DMS53 treated with DMSO at 0.1 percent for 48 hours (cell line): ENCODE measurements around the gene PRSS8.
"Not testable (repeated sequence)": the region's sequence is repeated elsewhere in the genome, so short reads cannot be mapped to it uniquely, and the experiment has no call there.

Experiments
- DNase-seq: peaks from one replicate; lab custom pipeline; 2025; ENCODE audit not compliant: unreplicated experiment; lab: John Stamatoyannopoulos, UW

The PRSS8 gene

DNA sequence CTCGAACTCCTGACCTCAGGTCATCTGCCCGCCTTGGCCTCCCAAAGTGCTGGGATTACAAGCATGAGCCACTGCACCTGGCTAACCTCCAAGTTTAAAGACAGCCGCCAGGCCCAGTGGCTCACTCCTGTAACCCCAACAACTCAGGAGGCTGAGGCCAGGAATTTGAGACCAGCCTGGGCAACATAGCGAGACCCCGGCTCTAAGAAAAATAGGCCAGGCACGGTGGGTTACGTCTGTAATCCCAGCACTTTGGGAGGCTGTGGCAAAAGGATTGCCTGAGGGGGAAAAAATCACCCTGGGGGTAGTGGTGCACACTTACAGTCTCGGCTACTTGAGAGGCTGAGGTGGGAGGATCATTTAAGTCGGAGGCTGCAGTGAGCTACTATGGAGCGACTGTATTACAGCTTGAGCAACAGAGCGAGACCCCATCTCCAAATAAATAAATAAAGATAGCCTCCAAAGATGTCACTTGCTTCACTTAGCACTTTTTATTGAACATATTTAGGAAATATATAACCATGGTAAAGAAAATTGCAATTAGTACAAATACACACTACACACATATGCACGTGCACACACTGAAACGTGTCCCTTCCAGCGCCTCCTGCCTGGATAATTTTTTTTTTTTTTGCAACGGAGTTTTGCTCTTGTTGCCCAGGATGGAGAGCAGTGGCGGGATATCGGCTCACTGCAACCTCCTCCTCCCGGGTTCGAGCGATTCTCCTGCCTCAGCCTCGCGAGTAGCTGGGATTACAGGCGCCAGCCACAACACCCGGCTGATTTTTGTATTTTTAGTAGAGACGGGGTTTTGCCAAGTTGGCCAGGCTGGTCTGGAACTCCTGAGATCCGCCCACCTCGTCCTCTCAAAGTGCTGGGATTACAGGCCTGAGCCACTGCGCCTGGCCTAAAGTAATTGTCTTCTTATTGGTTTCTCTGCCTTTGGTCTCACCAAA is 28.7 kb downstream of the PRSS8 start:
- no peak for DNase-seq

DNA sequence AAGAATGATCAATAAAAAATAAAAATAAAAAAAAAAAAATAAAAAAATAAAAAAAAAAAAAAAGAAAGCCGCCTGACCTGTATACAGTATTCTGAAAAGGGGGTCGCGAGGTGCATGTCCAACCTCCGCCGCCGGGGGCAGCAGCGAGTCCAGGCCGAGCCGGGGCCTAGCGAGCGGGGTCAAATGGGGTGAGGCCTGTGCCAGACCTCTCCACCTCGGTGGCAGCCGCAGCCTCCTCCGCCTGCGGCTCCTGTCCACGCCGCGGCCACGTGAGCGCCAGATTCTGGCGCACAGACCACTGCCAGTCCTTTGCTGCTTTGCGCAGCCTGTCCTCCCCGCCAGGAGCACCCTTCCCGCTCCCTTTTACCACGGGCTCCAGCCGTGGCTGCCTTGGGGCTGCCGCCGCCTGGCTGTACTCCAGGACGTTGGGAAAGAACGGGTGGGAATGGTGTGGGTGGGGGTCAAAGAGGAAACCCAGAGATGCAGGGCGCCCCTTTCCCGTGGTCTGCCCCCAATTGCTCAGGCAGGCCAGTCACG is 29.8 kb downstream of the PRSS8 start:
- DNase-seq: peak; percentile 52

GRCh38 chr16:31100876-31101641 is 34.5 kb downstream of the PRSS8 start:
- not testable (repeated sequence) for DNase-seq

- peak; percentile 11 for DNase-seq
Observed at GRCh38 chr16:31099860-31100638, 35.5 kb downstream of the PRSS8 start.

DNA sequence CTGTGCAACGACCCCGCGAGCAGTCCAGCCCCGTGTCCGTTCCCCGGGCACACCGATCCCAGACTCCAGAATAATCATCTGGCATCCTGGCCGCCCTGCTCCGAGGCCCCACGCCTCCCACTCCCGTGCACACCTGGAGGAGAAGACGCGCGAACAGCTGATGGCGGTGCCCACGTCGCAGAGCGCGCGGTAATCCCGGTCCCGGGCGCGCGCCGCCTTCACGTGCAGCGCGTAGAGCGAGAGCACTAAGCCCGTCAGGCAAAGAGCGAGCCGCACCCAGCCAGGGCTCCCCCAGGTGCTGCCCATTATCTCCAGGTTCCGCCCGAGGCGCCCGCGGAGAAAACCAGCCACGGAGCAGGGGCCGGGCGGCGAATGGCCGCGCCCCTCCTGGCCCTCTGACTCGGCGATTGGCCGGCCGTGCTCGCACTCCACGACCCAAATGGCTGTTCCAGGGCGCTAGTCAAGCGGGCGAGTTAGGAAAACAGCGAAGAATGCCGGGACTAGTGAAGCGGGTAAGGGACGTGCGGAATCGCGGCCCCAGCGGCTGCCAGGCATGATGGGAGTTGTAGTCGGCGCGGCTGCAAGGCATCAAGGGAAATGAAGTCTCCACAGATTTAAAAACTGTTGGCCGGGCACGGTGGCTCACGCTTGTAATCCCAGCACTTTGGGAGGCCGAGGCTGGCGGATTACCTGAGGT is 41.0 kb downstream of the PRSS8 start, which contains the start of gene VKORC1:
VKORC1 (minus strand) TSS at position 374 of the 697 bp plus-strand sequence; CDS start at position 306, 68 bp downstream.
- DNase-seq: peak; percentile 90

DNA sequence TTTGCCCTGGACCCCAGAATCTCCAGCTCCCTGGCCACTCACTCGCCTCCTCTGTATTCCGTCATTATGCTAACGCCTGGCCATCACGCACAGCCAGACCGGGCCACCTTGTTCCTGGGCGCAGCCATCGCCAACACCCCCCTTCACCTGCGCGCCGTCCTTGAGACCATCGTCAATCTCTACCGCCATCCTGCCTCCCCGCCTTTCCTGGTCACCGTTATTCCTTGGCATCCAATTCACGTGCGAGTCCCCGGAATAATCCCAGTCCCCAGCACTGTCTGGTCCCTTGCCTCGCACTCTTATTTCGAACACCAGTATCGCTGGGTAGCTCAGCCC is 41.5 kb downstream of the PRSS8 start:
- DNase-seq: no peak

DNA sequence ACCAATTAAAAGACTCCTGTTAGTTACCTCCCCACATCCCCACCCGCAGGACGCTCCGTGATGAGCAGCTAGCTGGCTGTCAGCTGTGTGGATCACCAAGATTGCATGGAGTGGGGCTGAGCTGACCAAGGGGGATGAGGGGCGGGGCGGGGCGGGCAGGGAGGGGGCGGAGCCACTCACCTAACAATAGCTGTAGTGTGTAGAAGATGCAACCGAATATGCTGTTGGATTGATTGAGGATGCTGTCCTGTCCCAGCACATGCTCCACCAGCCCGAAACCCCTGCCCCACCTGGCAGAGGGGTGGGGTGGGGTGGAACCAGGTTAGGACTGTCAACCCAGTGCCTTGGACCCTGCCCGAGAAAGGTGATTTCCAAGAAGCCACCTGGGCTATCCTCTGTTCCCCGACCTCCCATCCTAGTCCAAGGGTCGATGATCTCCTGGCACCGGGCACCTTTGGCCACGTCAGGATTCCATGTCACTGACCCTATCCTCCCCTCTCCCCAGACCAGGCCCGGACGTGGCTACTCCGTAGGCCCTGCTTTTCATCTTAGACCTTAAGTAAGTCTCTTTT is 42.3 kb downstream of the PRSS8 start:
- DNase-seq: no peak

DNA sequence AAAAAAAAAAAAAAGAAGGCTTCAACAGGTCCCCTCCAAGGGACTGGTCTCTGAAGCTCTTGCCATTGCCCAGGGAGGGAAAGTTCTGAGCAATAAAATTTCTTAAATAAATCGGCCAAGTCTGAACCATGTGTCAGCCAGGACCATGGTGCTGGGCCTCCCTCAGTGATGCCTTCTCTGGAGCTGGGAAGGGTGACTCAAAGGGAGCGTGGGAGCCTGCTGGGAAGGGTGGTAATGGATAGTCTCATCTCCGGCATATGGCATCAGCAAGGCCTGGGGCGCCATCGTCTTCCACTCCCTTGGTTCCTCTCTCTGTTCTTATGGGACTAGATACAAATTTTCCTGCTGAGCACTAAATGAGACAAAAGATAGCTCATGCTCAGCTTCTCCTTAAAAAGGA is 43.2 kb downstream of the PRSS8 start:
- DNase-seq: no peak

GRCh38 chr16:31090540-31090939 is 45.0 kb downstream of the PRSS8 start:
- no peak for DNase-seq

GRCh38 chr16:31089199-31089598 is 46.3 kb downstream of the PRSS8 start:
- no peak for DNase-seq

DNA sequence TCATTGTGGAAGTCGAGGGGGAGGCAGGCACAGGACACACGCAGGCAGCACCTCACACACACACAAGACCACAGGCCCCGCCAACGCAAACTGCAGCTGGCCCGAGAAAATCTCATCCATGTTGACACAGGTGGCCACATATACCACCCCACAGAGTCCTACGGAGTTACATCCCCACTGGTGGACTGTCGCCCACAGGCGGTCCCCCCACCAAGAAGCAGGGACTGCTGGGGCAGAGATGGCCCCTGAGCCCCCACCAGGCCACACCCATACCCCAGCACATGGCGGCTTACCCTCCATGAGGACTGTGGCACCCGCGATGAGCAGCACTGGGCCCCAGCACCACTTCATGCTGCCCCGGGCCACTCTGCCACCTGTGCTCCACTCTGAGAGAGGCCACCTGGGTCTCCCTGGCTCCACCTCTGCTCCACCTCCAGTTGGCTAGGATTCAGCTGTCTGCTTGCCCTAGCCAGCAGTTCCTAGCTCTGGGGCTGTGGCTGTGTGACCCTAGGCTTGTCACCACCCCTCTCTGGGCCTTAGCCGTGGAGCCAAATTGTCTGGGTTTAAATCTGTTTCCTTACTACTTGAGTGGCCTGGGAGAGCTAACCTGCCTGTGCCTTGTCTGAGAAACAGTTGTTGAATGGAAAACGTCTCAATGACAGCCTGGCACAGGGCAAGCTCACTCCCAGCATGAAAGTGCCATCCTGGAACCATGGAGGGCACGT is 46.9 kb downstream of the PRSS8 start, which contains the start of gene PRSS53:
PRSS53 (minus strand) TSS at position 485 of the 725 bp plus-strand sequence; CDS start at position 351, 134 bp downstream.
- peak; percentile 48 for DNase-seq

DNA sequence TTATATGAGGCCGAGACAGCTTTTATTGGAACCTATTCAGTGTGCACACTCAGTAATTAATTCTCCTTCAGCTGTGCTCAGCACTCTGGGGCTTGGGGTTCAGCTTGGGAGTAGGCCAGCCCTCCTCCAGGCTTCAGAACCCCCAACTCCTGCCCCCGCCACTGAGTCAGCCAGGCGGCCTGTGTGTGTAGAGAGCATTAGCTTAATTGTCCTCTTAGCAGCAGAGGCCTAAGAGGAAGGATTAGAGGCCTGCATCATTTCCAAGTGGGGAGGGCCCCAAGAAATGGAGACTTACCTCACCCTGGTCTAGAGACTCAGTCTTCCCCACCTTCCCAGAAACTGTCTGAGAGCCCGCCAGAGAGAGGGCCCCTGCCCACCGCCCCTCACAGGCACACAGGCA is 47.6 kb downstream of the PRSS8 start:
- DNase-seq: no peak

GRCh38 chr16:31087481-31087880 is 48.0 kb downstream of the PRSS8 start:
- DNase-seq: no peak

DNA sequence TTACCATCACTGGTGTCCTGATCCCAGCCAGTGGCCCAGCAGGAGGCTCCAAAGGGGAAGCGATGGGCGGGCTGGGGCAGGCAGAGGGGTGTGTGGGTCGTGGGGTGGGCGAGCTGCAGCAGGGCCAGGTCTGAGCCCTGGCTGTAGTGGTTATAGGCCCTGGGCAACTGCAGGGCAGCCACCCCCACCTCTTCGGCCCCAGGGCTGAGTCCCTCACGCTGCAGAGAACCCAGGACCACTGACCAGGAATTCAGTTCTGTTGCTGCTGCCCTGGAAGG is 49.0 kb downstream of the PRSS8 start:
- DNase-seq: no peak

DNA sequence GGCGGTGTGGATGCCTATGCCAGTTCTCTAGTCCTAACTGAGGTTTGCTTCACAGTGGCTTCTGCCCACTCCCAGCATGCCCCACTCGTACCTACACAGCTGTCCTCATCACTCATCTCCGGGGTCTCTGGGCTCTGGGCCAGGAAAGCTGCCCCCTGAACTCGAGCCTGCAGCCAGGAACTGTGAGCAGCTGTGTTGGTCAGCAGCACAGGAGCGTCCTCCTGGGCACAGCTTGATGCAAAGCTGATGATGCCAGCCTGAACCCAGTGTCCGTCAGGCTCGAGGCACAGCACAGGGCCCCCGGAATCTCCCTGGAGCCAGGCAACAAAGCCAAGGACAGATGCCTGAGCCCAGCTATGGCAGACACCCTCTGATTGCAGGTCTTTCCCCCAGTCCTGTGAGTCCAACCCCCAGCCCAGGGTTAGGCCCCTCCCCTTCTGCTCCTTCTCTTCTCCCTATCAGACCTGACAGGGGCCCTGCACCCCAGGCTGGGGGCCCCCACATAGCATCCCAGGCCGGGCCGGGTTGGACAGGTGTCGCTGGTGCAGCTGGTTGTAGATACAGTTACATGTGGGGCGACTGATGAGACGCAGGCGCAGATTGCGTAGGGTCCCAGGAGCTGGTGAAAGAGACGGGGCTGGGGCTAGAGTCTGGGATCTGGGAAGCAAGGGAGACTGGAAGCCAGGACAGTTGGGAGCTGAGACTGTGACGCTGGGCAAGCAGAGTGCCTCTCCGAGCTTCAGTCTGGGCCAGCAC is 49.5 kb downstream of the PRSS8 start:
- DNase-seq: no peak

DNA sequence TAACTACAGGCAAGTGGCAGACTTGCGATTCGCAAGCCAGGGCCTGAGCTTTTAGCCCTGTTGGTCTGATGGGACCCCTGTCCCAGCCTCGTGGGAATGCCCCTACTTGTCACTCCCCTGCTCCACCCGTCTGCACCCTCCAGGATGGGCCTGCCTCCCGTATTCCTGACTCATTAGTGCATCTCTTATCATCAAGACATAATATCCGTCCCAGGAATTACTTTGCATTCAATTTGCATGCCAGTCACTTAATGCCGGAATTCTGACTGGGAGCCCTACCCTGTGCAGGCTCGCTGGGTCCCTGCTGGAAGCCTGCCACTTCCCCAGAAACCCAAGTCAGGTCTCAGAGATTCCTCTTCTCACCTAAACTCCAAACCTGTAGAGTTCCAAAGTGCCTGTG is 50.1 kb downstream of the PRSS8 start:
- DNase-seq: no peak

DNA sequence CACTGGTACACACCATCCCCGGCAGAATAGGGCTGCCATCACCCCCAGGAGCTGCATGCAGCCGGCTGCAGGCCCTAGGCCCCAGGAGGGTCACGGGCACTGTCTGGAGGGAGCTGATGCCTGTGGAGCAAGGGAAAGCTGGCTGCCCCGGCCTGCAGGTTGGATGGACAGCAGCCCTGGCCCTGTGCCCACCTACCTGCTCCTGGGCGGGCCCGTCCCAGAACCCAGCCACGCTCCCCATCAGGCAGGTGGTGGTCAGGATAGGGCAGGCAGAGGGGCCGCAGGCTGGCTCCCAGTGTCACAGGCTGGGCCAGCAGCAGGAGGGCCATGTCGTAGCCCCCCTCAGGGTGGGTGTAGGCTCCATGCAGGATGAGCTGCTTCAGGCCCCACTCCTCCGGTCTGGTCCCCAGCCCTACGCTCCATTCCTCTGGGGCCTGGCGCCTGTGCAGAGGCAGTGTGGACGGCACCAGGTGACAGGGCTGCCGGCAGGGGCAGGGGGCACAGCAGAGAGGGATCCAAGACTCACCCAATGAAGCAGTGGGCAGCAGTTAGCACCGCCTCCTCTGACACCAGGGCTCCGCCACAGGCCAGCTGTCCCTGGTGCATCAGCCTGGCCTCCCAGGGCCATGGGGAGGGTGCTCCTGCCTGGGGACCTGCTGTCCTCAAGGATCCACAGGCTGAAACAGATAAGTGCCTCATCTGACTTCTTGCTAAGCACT is 50.8 kb downstream of the PRSS8 start:
- no peak for DNase-seq

DNA sequence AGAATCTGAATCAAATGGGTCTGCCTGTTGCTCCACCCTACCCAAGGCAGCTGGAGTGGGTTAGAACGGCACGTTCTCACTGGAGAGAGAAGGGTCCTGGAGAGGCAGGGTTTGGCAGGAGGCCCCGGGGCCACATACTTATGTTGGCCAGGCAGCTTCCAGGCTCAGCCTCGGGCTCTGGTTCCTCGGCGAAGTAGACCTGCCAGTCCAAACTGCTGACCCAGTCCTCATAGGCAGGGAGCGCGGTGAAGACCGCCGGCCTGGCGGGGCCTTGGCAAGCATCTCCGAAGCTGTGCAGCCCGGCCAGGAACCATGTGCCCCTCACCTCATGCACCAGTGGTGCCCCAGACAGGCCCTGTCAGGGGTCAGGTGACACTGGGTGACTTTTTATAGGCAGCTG is 51.5 kb downstream of the PRSS8 start:
- no peak for DNase-seq
